Activated T-helper 2 cell treated with anti-CD3 and anti-CD28 coated beads, Interferon-gamma antibody, Interleukin-2, Interleukin-4, amounts not matched to agents 10 μg/mL and 5 μg/mL and 100 μg/mL, durations not matched to agents 14 hours and 24 hours and 36 hours (primary cell): ENCODE measurements around the gene GTF2H4. TPM values are rescaled to one million over a fixed set of nuclear protein-coding genes. Genes with fewer than 3 reads are reported as not detected.
"Not testable (repeated sequence)": the region's sequence is repeated elsewhere in the genome, so short reads cannot be mapped to it uniquely, and the experiment has no call there.

Experiments used
- DNase-seq: peaks from one replicate; pipeline ENCODE4 v3.0.0; 2021; ENCODE audit warnings: low spot score
- H3K27ac Mint-ChIP-seq: one replicate; pipeline ENCODE4 v1.8.0; 2021; ENCODE audit warnings: mixed read lengths
- H3K27me3 Mint-ChIP-seq: one replicate; pipeline ENCODE4 v1.8.0; 2021; ENCODE audit warnings: low read depth, mixed read lengths
- H3K36me3 Mint-ChIP-seq: one replicate; pipeline ENCODE4 v1.8.0; 2021; ENCODE audit warnings: low read depth, mixed read lengths
- H3K4me1 Mint-ChIP-seq: one replicate; pipeline ENCODE4 v1.8.0; 2021; ENCODE audit warnings: low read depth, mixed read lengths
- H3K4me3 Mint-ChIP-seq: one replicate; pipeline ENCODE4 v1.8.0; 2021; ENCODE audit warnings: low read depth, mild to moderate bottlenecking, moderate library complexity, mixed read lengths
- H3K9me3 Mint-ChIP-seq: one replicate; pipeline ENCODE4 v1.8.0; 2021; ENCODE audit warnings: mixed read lengths
- intact Hi-C: fragments of 100-400 bp; cut with micrococcal nuclease; formaldehyde crosslinking; loops from one replicate; pipeline ENCODE4 v1.15.1; 2023
- total RNA-seq: library from RNA; stranded (reverse); gene quantifications from 2 replicates; pipeline ENCODE4 v1.2.3, GENCODE V29; 2022

GTF2H4 gene
- total RNA-seq = 56.8 and 58.3 TPM in 2 replicates

DNA sequence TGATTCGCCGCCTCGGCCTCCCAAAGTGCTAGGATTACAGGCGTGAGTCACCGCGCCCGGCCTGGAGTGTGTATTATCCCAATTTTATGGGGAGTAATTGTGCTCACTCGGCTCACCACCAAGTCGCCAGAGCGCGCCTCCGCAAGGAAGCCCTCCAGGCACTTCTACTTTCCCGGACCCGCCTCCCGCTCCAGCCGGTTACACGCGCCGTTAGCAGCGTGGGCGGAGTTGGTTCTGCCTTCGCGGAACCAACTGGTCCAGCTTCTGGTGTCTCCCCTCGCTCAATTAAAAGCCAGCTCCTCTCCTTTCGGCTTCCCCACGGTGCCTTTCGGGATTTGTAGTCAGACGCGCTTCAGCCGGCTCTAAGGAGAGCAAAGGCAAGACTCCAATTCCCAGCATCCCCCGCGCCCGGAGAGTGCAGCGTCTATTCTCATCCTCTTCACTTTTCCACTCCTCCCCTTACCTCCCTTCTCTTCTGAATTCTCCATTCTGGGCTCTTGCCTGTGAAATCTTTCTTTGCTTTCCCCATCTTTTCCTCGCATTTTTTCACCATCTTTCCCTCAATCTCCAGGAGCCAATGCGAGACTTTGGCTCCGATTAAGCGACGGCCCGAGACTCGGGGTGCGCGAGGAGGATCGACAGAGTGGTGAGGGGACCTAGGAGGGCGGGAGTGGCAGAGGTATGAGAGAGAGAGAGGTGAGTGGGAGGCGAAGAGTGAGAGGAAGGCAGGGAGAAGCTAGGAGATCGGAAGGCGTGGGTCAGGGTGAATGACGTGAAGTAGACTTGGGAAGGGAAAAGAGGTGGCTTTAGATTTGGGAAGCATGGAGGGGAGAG lies at the start of gene GTF2H4:
Gene GTF2H4 (plus strand): TSS at position 450 of the 834 bp plus-strand sequence.
- peak within 1 kb of the TSS; percentile 99 for H3K4me3 Mint-ChIP-seq
- no peaks in the 10 kb centered on the region for H3K9me3 Mint-ChIP-seq
- intact Hi-C loops = no loop called here
- H3K36me3 Mint-ChIP-seq = peaks cover 34% of the 10 kb centered on the region
- H3K27ac Mint-ChIP-seq = peak within 1 kb of the TSS; percentile 81
- H3K27me3 Mint-ChIP-seq = no peaks in the 10 kb centered on the region
- peaks cover 12% of the 10 kb centered on the region for H3K4me1 Mint-ChIP-seq
- DNase-seq = peak; percentile 92

DNA sequence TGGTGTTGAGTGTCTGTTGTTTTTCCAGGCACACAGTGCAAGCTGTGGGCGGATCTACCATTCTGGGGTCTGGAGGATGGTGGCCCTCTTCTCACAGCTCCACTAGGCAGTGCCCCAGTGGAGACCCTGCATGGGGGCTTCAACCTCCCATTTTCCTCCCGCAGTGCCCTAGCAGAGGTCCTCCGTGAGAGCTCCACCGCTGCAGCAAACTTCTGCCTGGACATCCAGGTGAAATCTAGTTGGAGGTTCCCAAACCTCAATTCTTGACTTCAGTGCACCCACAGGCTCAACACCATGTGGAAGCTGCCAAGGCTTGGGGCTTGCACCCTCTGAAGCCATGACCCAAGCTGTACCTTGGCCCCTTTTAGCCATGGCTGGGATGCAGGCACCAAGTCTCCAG lies 48.3 kb upstream of the GTF2H4 start:
- DNase-seq, H3K36me3 Mint-ChIP-seq, H3K27ac Mint-ChIP-seq, H3K4me3 Mint-ChIP-seq, H3K27me3 Mint-ChIP-seq, intact Hi-C loops, H3K4me1 Mint-ChIP-seq: not testable (repeated sequence)
- H3K9me3 Mint-ChIP-seq = peaks cover 14% of the 10 kb centered on the region

DNA sequence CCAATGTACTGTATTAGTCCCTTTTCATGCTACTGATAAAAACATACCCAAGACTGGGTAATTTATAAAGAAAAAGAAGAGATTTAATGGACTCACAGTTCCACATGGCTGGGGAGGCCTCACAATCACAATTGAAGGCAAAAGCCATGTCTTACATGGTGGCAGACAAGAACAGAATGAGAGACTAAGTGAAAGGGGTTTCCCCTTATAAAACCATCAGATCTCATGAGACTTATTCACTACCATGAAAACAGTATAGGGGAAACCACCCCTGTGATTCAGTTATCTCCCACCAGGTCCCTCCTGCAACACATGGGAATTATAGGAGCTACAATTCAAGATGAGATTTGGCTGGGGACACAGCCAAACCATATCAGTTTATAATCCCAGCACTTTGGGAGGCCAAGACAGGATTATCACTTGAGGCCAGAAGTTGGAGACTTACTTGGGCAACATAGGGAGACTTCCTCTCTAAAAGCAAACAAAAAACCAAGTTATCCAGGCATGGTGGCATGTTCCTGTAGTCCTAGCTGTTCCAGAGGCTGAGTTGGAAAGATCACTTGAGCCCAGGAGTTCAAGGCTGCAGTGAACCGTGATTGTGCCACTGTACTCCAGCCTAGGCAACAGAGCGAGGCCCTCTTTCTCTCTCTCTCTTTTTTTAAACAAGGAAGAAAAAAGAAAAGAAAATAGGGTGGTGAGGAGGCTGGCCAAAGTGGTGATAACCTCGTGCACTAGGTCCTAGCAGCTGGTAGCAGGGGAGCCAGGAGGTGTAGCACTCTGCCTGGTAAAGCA lies 46.6 kb upstream of the GTF2H4 start:
- no peak overlapping the region for H3K4me3 Mint-ChIP-seq
- intact Hi-C loops = no loop called here
- DNase-seq = no peak
- no peaks in the 10 kb centered on the region for H3K4me1 Mint-ChIP-seq
- H3K36me3 Mint-ChIP-seq = peaks cover 5% of the 10 kb centered on the region
- no peak overlapping the region for H3K27ac Mint-ChIP-seq
- H3K27me3 Mint-ChIP-seq = peaks cover 3% of the 10 kb centered on the region
- H3K9me3 Mint-ChIP-seq = peaks cover 14% of the 10 kb centered on the region

DNA sequence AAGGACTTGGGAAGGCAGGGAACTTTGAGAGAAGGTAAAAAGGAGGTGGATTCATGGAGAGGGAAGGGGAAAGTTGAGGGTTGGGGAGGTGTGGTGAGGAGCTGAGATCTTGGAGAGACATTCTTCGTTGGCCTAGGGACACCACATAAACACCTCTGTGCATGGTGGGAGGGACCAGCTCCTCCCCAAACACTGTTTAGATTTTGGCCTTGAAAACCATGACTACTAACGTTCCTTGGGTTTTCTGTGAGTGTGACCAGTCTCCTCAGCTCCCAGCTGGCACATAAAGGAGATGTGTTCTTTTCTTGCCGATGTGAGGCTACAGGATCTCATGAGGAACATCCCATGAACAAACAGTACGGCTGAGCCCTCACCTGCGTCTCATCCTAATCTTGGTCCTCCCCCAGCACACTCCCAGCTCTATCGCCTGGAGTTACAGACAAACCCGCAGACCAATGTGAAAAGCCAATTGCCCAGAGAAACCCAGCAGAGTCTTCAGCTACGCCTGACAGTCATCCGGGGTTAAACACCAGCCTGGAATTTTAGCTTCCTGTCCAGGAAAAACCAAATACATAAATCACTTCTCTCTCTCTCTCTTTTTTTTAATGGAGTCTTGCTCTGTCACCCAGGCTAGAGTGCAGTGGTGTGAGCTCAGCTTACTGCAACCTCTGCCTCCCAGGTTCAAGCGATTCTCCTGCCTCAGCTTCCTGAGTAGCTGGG lies 45.7 kb upstream of the GTF2H4 start:
- peaks cover 5% of the 10 kb centered on the region for H3K36me3 Mint-ChIP-seq
- intact Hi-C loops = no loop called here
- H3K27ac Mint-ChIP-seq = no peak overlapping the region
- no peaks in the 10 kb centered on the region for H3K4me1 Mint-ChIP-seq
- peaks cover 14% of the 10 kb centered on the region for H3K9me3 Mint-ChIP-seq
- no peak for DNase-seq
- H3K27me3 Mint-ChIP-seq = no peaks in the 10 kb centered on the region
- H3K4me3 Mint-ChIP-seq = no peak overlapping the region

DNA sequence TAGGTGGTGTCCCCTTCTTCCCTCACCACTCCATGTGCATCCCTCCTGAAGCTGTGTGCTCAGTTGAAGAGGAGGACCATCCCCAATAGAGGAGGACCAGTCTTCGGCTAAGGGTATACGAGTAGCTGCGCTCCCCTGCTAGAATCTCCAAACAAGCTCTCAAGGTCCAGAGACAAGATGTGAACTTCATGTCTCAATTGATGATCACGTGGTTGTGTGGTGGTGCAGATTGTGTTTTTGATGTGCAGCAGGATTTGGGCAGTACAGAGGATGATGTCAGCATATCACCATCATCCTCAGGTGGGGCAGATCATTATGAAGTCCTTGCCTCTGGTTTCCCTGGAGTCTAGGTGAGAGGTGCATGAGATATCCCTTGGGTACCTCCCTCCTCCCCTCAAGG lies 43.7 kb upstream of the GTF2H4 start:
- Mint-ChIP-seq H3K9me3 (peaks cover 19% of the 10 kb centered on the region), H3K27me3 (no peaks in the 10 kb centered on the region), H3K4me3 (no peak overlapping the region), H3K27ac (no peak overlapping the region), H3K36me3 (peaks cover 7% of the 10 kb centered on the region), H3K4me1 (no peaks in the 10 kb centered on the region)
- intact Hi-C loops = no loop called here
- no peak for DNase-seq

DNA sequence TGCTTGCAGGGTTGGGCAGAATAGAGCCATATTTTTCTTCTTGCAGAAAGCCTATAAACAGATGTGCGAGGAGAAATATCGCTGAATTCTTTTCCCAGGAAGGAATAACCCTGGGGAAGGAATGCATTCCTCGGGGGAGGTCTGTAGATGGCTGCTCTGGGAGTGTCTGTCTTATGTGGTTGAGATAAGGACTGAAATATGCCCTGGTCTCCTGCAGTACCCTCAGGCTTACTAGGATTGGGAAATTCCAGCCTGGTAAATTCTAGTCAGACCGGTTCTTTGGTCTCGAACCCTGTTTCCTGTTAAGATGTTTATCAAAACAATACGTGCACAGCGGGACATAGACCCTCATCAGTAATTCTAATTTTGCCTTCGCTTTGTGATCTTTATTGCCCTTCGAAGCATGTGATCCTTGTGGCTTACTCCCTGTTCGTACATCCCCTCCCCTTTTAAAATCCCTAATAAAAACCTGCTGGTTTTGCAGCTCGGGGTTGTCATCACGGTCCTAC lies 38.7 kb upstream of the GTF2H4 start:
- Mint-ChIP-seq H3K9me3 (peaks cover 47% of the 10 kb centered on the region), H3K36me3 (peaks cover 23% of the 10 kb centered on the region), H3K4me1 (peaks cover 12% of the 10 kb centered on the region)
- DNase-seq, H3K27me3 Mint-ChIP-seq, H3K4me3 Mint-ChIP-seq, intact Hi-C loops, H3K27ac Mint-ChIP-seq: not testable (repeated sequence)

DNA sequence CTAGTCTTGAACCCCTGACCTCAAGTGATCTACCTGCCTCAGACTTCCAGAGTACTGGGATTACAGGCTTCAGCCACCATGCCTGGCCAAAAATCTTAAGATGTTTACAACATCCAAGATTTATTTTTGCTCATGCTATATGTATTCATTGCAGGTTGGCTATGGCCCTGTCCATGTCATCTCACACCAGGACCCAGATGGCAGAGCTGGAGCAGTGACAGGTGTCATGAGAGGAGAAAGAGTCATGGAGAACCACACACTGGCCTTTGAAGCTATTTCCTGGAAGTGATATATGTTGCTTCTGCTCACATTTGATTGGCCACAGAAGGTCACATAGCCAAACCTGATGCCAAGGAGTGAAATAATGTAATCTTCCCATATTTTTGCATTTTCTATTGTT lies 37.5 kb upstream of the GTF2H4 start:
- peak overlapping the region; percentile 30 for H3K27ac Mint-ChIP-seq
- peaks cover 23% of the 10 kb centered on the region for H3K36me3 Mint-ChIP-seq
- intact Hi-C loops = no loop called here

DNA sequence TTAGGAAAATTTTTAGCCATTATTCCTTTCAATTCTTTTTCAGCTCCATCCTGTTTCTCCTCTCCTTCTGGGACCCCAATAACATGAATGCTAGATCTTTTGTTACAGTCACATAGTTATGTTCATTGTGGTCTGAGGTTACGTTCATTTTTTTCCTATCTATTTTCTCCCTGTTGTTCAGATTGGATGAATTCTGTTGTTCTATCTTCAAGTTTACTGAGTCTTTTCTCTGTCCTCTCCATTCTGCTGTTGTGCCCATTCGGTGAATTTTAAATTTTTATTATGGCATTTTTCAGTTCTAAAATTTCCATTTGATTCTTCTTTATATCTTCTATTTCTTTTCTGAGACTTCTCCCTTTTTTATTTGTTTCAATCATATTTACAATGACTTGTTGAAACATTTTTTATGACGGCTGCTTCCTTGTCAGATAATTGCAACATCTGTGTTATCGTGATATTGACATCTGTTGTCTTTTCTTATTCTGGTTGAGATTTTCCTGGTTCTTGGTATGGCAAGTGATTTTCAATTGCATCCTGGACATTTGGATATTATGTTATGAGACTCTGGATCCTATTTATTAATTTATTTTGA lies 36.3 kb upstream of the GTF2H4 start:
- Mint-ChIP-seq H3K9me3 (peaks cover 47% of the 10 kb centered on the region), H3K4me3 (no peak overlapping the region), H3K36me3 (peaks cover 23% of the 10 kb centered on the region), H3K27me3 (no peaks in the 10 kb centered on the region), H3K4me1 (peaks cover 20% of the 10 kb centered on the region), H3K27ac (peak overlapping the region; percentile 10)
- intact Hi-C loops = no loop called here
- DNase-seq = no peak

More for the DNA sequence above, 37.5 kb upstream of the GTF2H4 start:
- Mint-ChIP-seq H3K27me3 (no peaks in the 10 kb centered on the region), H3K4me1 (peaks cover 12% of the 10 kb centered on the region), H3K9me3 (peaks cover 47% of the 10 kb centered on the region), H3K4me3 (no peak overlapping the region)
- no peak for DNase-seq

DNA sequence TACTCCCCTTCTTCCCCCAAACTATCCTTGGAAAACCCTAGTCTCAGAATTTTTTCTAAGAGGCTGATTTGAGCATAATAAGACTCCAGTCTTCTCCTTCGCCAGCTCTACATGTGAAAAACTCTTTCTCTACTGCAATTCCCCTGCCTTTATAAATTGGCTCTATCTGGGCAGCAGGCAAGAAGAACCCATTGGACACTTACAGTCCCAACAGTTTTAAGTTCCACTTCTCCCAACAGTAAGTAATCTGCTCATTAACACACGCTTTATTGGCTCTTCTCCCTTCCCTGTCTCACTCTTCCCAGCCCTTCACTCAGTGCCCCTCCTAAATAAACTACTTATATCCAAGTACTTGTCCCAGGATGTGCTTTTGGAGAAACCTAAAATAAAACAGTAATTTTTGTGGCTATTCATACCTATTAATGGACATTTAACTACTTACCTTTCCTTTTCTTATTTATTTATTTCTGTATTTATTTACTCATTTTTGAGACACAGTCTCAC lies 34.8 kb upstream of the GTF2H4 start:
- Mint-ChIP-seq H3K4me3 (no peak overlapping the region), H3K36me3 (peaks cover 23% of the 10 kb centered on the region), H3K27ac (no peak overlapping the region), H3K4me1 (peaks cover 31% of the 10 kb centered on the region), H3K27me3 (no peaks in the 10 kb centered on the region), H3K9me3 (peaks cover 43% of the 10 kb centered on the region)
- no peak for DNase-seq
- intact Hi-C loops = no loop called here

DNA sequence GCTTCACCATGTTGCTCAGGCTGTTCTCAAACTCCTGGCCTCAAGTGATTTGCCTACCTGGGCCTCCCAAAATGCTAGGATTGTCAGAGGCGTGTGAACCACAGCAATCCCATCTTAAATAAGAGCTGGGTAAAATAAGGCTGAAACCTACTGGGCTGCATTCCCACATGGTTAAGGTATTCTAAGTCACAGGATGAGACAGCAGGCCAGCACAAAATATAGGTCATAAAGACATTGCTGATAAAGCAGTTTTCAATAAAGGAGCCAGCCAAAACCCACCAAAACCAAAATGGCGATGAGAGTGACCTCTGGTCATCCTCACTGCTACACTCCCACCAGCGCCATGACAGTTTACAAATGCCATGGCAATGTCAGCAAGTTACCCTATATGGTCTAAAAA lies 34.2 kb upstream of the GTF2H4 start:
- H3K27ac Mint-ChIP-seq, DNase-seq, intact Hi-C loops, H3K27me3 Mint-ChIP-seq, H3K4me3 Mint-ChIP-seq: not testable (repeated sequence)
- Mint-ChIP-seq H3K4me1 (peaks cover 31% of the 10 kb centered on the region), H3K36me3 (peaks cover 23% of the 10 kb centered on the region), H3K9me3 (peaks cover 40% of the 10 kb centered on the region)

DNA sequence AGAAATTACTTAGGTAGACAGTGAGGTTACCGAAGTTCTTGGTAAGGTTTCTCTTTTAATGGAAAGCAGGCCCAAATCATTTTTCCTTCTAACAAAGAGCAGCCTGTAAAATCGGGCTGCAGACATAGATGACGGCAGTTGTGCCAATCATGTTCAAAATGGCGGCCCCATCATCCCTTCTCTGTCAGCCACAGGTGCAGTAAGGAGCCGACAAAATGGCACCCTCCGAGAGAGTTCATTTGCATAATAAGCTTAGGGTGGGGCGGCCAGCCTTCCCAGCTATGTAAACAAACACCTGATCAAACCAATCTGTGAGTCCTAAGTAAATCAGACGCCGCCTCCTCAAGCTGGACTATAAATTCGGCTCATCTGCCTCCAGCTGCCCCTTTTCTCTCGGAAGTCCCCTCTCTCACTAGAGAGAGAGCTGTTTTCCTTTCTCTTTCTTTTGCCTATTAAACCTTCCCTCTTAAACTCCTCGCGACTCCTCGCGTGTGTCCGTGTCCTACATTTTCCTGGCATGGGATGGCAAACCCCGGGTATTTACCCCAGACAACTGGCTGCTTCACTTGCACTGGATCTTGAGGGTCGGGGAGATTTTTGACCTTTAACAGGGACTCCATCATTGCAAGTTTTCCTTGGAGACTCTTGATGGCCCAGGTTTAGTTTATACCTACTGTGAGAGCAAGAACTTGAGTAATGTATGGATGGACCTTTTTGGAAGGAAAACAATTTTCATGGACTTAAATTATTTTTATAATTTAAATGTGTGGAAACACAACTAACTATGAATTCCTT lies 32.6 kb upstream of the GTF2H4 start:
- Mint-ChIP-seq H3K27ac (no peak overlapping the region), H3K4me1 (peaks cover 31% of the 10 kb centered on the region), H3K27me3 (no peaks in the 10 kb centered on the region), H3K4me3 (no peak overlapping the region), H3K9me3 (peaks cover 28% of the 10 kb centered on the region), H3K36me3 (peaks cover 18% of the 10 kb centered on the region)
- intact Hi-C loops = loop anchor here (2.0 to 5.0 kb wide), 4 partner anchors 63 to 193 kb away; partner anchors contain the start of gene TUBB
- no peak for DNase-seq
